CD14-positive monocyte (primary cell): ENCODE measurements around the gene MYO16. TPM values are rescaled to one million over a fixed set of nuclear protein-coding genes. Genes with fewer than 3 reads are reported as not detected.

Experiments used
- DNase-seq, 3 donors: peaks; one replicate each; pipeline ENCODE4 v3.0.0-alpha.2; 2011 to 2022
- H2AFZ ChIP-seq: 2 replicates; pipeline ENCODE4 v1.6.0; 2012; ENCODE audit warnings: mild to moderate bottlenecking, low read depth, low read length, inconsistent platforms; ENCODE audit not compliant: insufficient read depth, poor library complexity, severe bottlenecking
- H3K27ac ChIP-seq, 2 donors: 1 replicate in 1 of 2; 2 replicates in 1 of 2; pipeline ENCODE4 v1.5.1; 2012 to 2013; ENCODE audit warnings: low read length in 2 of 2, control low read depth in 1 of 2, inconsistent platforms in 1 of 2, low read depth in 1 of 2, mild to moderate bottlenecking in 1 of 2
- H3K27me3 ChIP-seq, 2 donors: one replicate each; pipeline versions ENCODE4 v1.6.0 to v1.6.1; 2011 to 2013; ENCODE audit warnings: low read length in 2 of 2; ENCODE audit not compliant: control insufficient read depth in 2 of 2, insufficient read depth in 2 of 2
- H3K36me3 ChIP-seq, 2 donors: replicated peaks in 1 of 2; 1 replicate in 1 of 2; 2 replicates in 1 of 2; pipeline versions ENCODE4 v1.5.1 to v1.6.1; 2012 to 2013; ENCODE audit warnings: low read length in 2 of 2, control low read depth in 1 of 2, inconsistent platforms in 1 of 2, mild to moderate bottlenecking in 1 of 2; ENCODE audit not compliant: insufficient read depth in 2 of 2, control insufficient read depth in 1 of 2
- H3K4me1 ChIP-seq, 2 donors: 1 replicate in 1 of 2; 2 replicates in 1 of 2; pipeline versions ENCODE4 v1.5.1 to v1.6.1; 2012 to 2013; ENCODE audit warnings: low read length in 2 of 2, control low read depth in 1 of 2, inconsistent platforms in 1 of 2, mild to moderate bottlenecking in 1 of 2, moderate library complexity in 1 of 2; ENCODE audit not compliant: insufficient read depth in 2 of 2, control insufficient read depth in 1 of 2
- H3K4me2 ChIP-seq: replicated peaks from 2 replicates; pipeline ENCODE3; 2012; ENCODE audit warnings: low read length, moderate library complexity, mild to moderate bottlenecking; ENCODE audit not compliant: poor library complexity, severe bottlenecking; ENCODE audit errors: extremely low read depth
- H3K4me3 ChIP-seq, 3 experiments: fragments of 200-600 bp in 1 of 3; sonication (generic) in 1 of 3; replicated peaks in 1 of 3; 1 replicate in 2 of 3; 2 replicates in 1 of 3; pipeline ENCODE4 v1.5.1; 2011 to 2013; ENCODE audit warnings: low read length in 3 of 3, mild to moderate bottlenecking in 3 of 3, control low read depth in 2 of 3, low read depth in 2 of 3, inconsistent platforms in 1 of 3, moderate library complexity in 1 of 3
- H3K79me2 ChIP-seq: 2 replicates; pipeline ENCODE4 v1.6.0; 2012; ENCODE audit warnings: mild to moderate bottlenecking, control low read depth, inconsistent platforms, low read length, moderate library complexity; ENCODE audit not compliant: insufficient read depth
- H3K9ac ChIP-seq: 2 replicates; pipeline ENCODE4 v1.6.0; 2017; ENCODE audit warnings: low read length, mild to moderate bottlenecking; ENCODE audit not compliant: insufficient read depth, poor library complexity, severe bottlenecking
- H3K9me3 ChIP-seq, 2 donors: replicated peaks in 1 of 2; 1 replicate in 1 of 2; 2 replicates in 1 of 2; pipeline versions ENCODE4 v1.5.1 to v1.6.1; 2012 to 2013; ENCODE audit warnings: low read length in 2 of 2, control low read depth in 1 of 2; ENCODE audit not compliant: control insufficient read depth in 1 of 2, insufficient read depth in 1 of 2
- H4K20me1 ChIP-seq: 2 replicates; pipeline ENCODE4 v1.6.0; 2012; ENCODE audit warnings: mild to moderate bottlenecking, low read length, control low read depth, moderate library complexity; ENCODE audit not compliant: insufficient read depth
- H3K27ac Mint-ChIP-seq, 7 donors: one replicate each; pipeline ENCODE4 v1.8.0; 2020; ENCODE audit warnings: mild to moderate bottlenecking in 7 of 7, mixed read lengths in 7 of 7, moderate library complexity in 6 of 7, inconsistent platforms in 2 of 7
- H3K27me3 Mint-ChIP-seq, 3 donors: one replicate each; pipeline ENCODE4 v1.8.0; 2021 to 2022; ENCODE audit warnings: low read depth in 3 of 3, mild to moderate bottlenecking in 3 of 3, mixed read lengths in 3 of 3, moderate library complexity in 3 of 3, inconsistent platforms in 1 of 3
- H3K36me3 Mint-ChIP-seq, 2 donors: one replicate each; pipeline ENCODE4 v1.8.0; 2020; ENCODE audit warnings: mixed read lengths in 2 of 2, inconsistent platforms in 1 of 2, mild to moderate bottlenecking in 1 of 2
- H3K4me1 Mint-ChIP-seq: one replicate; pipeline ENCODE4 v1.8.0; 2020; ENCODE audit warnings: mild to moderate bottlenecking, mixed read lengths
- H3K4me3 Mint-ChIP-seq, 2 donors: one replicate each; pipeline ENCODE4 v1.8.0; 2020; ENCODE audit warnings: mild to moderate bottlenecking in 2 of 2, mixed read lengths in 2 of 2, moderate library complexity in 1 of 2
- H3K9me3 Mint-ChIP-seq, 7 donors: one replicate each; pipeline ENCODE4 v1.8.0; 2020 to 2022; ENCODE audit warnings: mixed read lengths in 7 of 7, mild to moderate bottlenecking in 6 of 7, moderate library complexity in 6 of 7, inconsistent platforms in 2 of 7
- WGBS: methylation state at CpG from one replicate; pipeline ENCODE4 v1.1.5; 2013; ENCODE audit warnings: missing lambda C conversion rate; ENCODE audit not compliant: insufficient coverage; 5-methylcytosine and 5-hydroxymethylcytosine counted together
- intact Hi-C, 2 donors: fragments of 100-400 bp; cut with micrococcal nuclease; formaldehyde crosslinking; loops; one replicate each; pipeline versions ENCODE4 v1.15.0 to v1.15.1; 2023
- polyA plus RNA-seq, 3 donors: library from polyadenylated mRNA; depleted of rRNA in 1 of 3; unstranded in 2 of 3; stranded (reverse) in 1 of 3; fragments of 300-500 nt in 2 of 3; fragments of >200 nt in 1 of 3; fragmentation: Illumina TruSeq in 2 of 3; gene quantifications; 1 replicate in 2 of 3; 2 replicates in 1 of 3; pipeline ENCODE4 v1.2.3, GENCODE V29; 2012 to 2021
- TF ChIP-seq, protein P1 (sequence below): fragments of 200-600 bp; IDR thresholded peaks from one replicate; pipeline ENCODE4 v1.8.0; 2022; ENCODE audit warnings: antibody characterized with exemption, mild to moderate bottlenecking

The MYO16 gene
- polyA plus RNA-seq, 3 donors: not detected

DNA sequence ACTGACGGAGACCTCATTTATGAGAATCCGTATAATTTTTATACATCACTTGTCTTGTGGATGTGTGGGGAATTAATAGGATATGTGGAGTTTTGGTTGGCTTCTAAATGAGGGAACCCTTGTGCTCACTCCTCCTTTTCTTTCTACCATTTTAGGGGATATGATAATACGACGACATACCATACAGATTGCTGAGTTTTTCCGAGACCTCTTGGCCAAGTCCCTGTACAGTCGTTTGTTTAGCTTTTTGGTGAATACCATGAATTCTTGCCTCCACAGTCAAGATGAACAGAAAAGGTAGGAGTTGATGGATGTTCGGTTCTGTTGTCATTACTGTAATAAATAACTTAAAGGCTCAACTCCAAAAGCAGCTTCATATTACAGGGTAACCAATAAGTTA, 335.2 kb downstream of the MYO16 start:
- Histone ChIP-seq H3K4me3 (no peak overlapping the region), H3K36me3 (no peaks in the 10 kb centered on the region), H3K9me3 (no peaks in the 10 kb centered on the region), H3K4me2 (no peak overlapping the region), H4K20me1 (no peaks in the 10 kb centered on the region), H3K27ac (no peak overlapping the region), H3K4me1 (no peaks in the 10 kb centered on the region), H2AFZ (no peak overlapping the region), H3K27me3 (no peaks in the 10 kb centered on the region), H3K79me2 (no peaks in the 10 kb centered on the region), H3K9ac (no peak overlapping the region)
- Mint-ChIP-seq H3K27me3 (peaks cover 0 to 3% (median 1%) of the 10 kb centered on the region in 3 donors), H3K27ac (no peak overlapping the region), H3K9me3 (no peaks in the 10 kb centered on the region), H3K36me3 (no peaks in the 10 kb centered on the region), H3K4me1 (peaks cover 4% of the 10 kb centered on the region), H3K4me3 (no peak overlapping the region)
- intact Hi-C loops: loop anchor here (5.0 to 10.0 kb wide), 5 partner anchors 830 to 1450 kb away; no protein-coding TSS in a partner anchor
- no CpG with 5 or more reads among the region's 7 CpGs for WGBS
- no peak for DNase-seq
- TF ChIP-seq, protein P1, sequence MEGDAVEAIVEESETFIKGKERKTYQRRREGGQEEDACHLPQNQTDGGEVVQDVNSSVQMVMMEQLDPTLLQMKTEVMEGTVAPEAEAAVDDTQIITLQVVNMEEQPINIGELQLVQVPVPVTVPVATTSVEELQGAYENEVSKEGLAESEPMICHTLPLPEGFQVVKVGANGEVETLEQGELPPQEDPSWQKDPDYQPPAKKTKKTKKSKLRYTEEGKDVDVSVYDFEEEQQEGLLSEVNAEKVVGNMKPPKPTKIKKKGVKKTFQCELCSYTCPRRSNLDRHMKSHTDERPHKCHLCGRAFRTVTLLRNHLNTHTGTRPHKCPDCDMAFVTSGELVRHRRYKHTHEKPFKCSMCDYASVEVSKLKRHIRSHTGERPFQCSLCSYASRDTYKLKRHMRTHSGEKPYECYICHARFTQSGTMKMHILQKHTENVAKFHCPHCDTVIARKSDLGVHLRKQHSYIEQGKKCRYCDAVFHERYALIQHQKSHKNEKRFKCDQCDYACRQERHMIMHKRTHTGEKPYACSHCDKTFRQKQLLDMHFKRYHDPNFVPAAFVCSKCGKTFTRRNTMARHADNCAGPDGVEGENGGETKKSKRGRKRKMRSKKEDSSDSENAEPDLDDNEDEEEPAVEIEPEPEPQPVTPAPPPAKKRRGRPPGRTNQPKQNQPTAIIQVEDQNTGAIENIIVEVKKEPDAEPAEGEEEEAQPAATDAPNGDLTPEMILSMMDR: no peak

- no peak overlapping the region for H3K4me3 Mint-ChIP-seq
- H3K79me2 ChIP-seq: no peaks in the 10 kb centered on the region
- 80% methylated on average over 2 of the region's 6 CpGs for WGBS
- TF ChIP-seq, protein P1: no peak
- H2AFZ ChIP-seq: no peak overlapping the region
- intact Hi-C loops: loop anchor here (10.0 kb wide), 3 partner anchors 827 to 1447 kb away; no protein-coding TSS in a partner anchor
- H3K36me3 Mint-ChIP-seq: no peaks in the 10 kb centered on the region
- no peak overlapping the region for H3K27ac ChIP-seq
- H3K36me3 ChIP-seq: no peaks in the 10 kb centered on the region
- no peak overlapping the region for H3K27ac Mint-ChIP-seq
- H3K4me2 ChIP-seq: no peak overlapping the region
- no peaks in the 10 kb centered on the region for H3K9me3 ChIP-seq
- no peak overlapping the region for H3K4me3 ChIP-seq
- no peak overlapping the region for H3K9ac ChIP-seq
- H3K4me1 ChIP-seq: no peaks in the 10 kb centered on the region
- no peaks in the 10 kb centered on the region for H3K9me3 Mint-ChIP-seq
- peaks cover 0 to 3% (median 1%) of the 10 kb centered on the region in 3 donors for H3K27me3 Mint-ChIP-seq
- no peak for DNase-seq
- H3K4me1 Mint-ChIP-seq: peaks cover 5% of the 10 kb centered on the region
- H4K20me1 ChIP-seq: no peaks in the 10 kb centered on the region
- no peaks in the 10 kb centered on the region for H3K27me3 ChIP-seq
Observed at GRCh38 chr13:108967371-108967770, 338.0 kb downstream of the MYO16 start.
